Endothelial cell (in vitro differentiated cells): ENCODE results near the gene ATXN2L. TPM values are rescaled to one million over a fixed set of nuclear protein-coding genes. Genes with fewer than 3 reads are reported as not detected.
A peak's percentile ranks its signal among the peaks of the same experiment; 100 is the strongest.
"Not testable (repeated sequence)": the region's sequence is repeated elsewhere in the genome, so short reads cannot be mapped to it uniquely, and the experiment has no call there.

Experiments
- DNase-seq: peaks from one replicate; pipeline ENCODE4 v3.0.0; 2021; ENCODE audit warnings: low spot score
- H3K27ac Mint-ChIP-seq: one replicate; pipeline ENCODE4 v1.8.0; 2021; ENCODE audit warnings: mixed read lengths, inconsistent platforms; ENCODE audit not compliant: unreplicated experiment
- H3K27me3 Mint-ChIP-seq: one replicate; pipeline ENCODE4 v1.8.0; 2021; ENCODE audit warnings: mild to moderate bottlenecking, moderate library complexity, mixed read lengths, inconsistent platforms; ENCODE audit not compliant: unreplicated experiment
- H3K36me3 Mint-ChIP-seq: one replicate; pipeline ENCODE4 v1.8.0; 2021; ENCODE audit warnings: mild to moderate bottlenecking, low read depth, mixed read lengths, inconsistent platforms; ENCODE audit not compliant: unreplicated experiment
- H3K4me1 Mint-ChIP-seq: one replicate; pipeline ENCODE4 v1.8.0; 2021; ENCODE audit warnings: mild to moderate bottlenecking, mixed read lengths, inconsistent platforms; ENCODE audit not compliant: unreplicated experiment
- H3K4me3 Mint-ChIP-seq: one replicate; pipeline ENCODE4 v1.8.0; 2021; ENCODE audit warnings: mild to moderate bottlenecking, mixed read lengths, inconsistent platforms; ENCODE audit not compliant: unreplicated experiment
- H3K9me3 Mint-ChIP-seq: one replicate; pipeline ENCODE4 v1.8.0; 2021; ENCODE audit warnings: mixed read lengths, inconsistent platforms; ENCODE audit not compliant: unreplicated experiment
- CTCF ChIP-seq: fragments of 200-600 bp; sonication (generic); IDR thresholded peaks from one replicate; pipeline ENCODE4 v1.5.0; 2021; ENCODE audit warnings: antibody characterized with exemption; ENCODE audit not compliant: unreplicated experiment
- long read RNA-seq: library from polyadenylated mRNA; unstranded; transcript quantifications from one replicate; pipeline ENCODE4 v2.0.0, GENCODE V29; 2020; ENCODE audit not compliant: unreplicated experiment
- total RNA-seq: library from RNA; stranded (reverse); fragmentation: NEBNext Ultra II Directional; extraction: Animal tissue kit (Norgen Biotek cat#: 25700); gene quantifications from one replicate; pipeline ENCODE4 v1.2.1, GENCODE V29; 2021; ENCODE audit not compliant: unreplicated experiment

Gene ATXN2L
- total RNA-seq = 184 TPM
- long read RNA-seq, partial matches to known transcripts = 0 of 3 reads
- long read RNA-seq, other reads (novel, unspliced or antisense) = 3 of 3 reads

- H3K27ac Mint-ChIP-seq = peak within 1 kb of the TSS; percentile 92
- peak; percentile 90 for DNase-seq
Measured at GRCh38 chr16:28822520-28823290, at the start of gene ATXN2L. Gene ATXN2L (plus strand): TSS chr16:28822999. CDS start chr16:28823260, 261 bp downstream.

GRCh38 chr16:28781697-28782096, 41.1 kb upstream of the ATXN2L start:
- H3K4me1 Mint-ChIP-seq, H3K36me3 Mint-ChIP-seq, DNase-seq, H3K4me3 Mint-ChIP-seq, H3K27me3 Mint-ChIP-seq, H3K9me3 Mint-ChIP-seq, H3K27ac Mint-ChIP-seq: not testable (repeated sequence)

More at GRCh38 chr16:28822520-28823290, at the start of gene ATXN2L:
- H3K27me3 Mint-ChIP-seq = peaks cover 14% of the 10 kb centered on the region
- H3K36me3 Mint-ChIP-seq = peaks cover 23% of the 10 kb centered on the region
- H3K9me3 Mint-ChIP-seq = no peaks in the 10 kb centered on the region
- H3K4me1 Mint-ChIP-seq = peaks cover 10% of the 10 kb centered on the region
- TF ChIP-seq CTCF = no peak
- H3K4me3 Mint-ChIP-seq = peak within 1 kb of the TSS; percentile 98

DNA sequence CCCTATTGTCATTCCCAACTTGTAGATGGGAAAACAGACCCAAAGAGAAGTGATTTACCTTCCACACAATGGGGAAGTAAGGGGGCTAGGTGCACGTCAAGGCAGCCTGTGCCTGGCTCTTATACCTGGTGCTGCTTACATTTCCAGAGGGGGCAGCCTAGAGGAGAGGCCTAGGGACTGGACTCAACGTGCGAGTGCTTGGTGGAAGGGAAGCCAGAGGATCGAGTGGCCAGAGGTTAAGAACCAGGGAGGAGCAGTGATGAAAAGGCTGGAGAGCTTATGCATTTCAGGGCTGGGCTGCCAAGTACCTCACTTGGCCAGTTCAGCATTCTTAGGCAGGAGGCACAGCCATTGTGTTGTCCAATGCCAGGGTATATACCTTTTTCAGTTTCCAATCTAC, 40.4 kb upstream of the ATXN2L start:
- DNase-seq, H3K9me3 Mint-ChIP-seq, H3K4me3 Mint-ChIP-seq, H3K27ac Mint-ChIP-seq, H3K36me3 Mint-ChIP-seq, H3K27me3 Mint-ChIP-seq, H3K4me1 Mint-ChIP-seq: not testable (repeated sequence)

DNA sequence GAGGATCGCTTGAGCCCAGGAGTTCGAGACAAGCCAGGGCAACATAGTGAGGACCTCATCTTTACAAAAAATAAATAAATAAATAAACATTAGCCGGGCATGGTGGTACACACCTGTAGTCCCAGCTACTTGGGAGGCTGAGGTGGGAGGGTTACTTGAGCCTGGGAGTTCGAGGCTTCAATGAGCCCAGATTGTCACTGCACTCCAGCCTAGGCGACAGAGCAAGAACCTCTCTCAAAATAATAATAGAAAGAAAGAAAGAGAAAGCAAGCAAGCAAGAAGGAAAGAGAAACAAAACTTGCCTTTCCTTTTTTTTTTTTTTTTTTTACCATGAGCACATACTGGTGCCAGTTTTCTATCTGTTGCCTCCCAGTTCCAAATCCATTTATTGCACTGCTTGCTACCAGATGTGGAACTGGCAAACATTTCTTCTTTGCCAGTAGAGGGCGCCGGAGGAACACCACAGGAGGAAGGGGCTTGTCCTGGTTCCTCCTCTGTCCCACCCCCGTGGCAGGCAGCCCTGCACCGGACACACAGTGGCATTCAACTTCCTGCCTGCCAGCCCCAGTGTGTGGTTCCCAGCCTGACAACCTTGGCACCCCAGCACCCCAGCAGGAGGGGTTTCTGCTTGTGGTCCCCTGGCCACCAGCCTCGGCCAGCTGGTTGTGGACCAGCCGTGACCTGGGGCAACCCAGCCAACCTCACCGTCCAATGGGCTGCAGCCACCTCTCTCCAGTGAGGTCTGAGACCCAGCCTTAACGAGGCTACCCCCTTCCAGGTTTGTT, 20.4 kb upstream of the ATXN2L start:
- H3K4me3 Mint-ChIP-seq, H3K27me3 Mint-ChIP-seq: not testable (repeated sequence)

DNA sequence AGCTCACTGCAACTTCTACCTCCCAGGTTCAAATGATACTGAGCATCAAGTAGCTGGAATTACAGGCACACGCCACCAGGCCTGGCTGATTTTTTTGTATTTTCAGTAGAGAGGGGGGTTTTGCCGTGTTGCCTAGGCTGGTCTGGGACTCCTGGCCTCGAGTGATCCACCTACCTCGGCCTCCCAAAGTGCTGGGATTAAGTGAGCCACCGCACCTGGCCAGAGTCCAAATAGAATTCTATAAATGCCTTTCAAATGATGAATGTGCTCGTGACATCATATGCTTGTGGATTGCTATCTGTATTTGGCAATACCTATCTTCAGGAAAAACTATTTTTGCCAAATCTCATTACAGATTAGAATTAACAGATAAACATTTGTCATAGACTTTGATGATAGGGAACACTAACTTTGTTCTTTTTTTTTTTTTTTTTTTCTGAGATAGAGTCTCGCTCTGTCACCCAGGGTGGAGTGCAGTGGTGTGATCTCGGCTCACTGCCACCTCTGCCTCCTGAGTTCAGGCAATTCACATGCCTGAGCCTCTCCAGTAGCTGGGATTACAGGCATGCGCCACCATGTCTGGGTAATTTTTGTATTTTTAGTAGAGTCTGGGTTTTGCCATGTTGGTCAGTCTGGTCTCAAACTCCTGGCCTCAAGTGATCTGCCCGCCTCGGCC, 15.2 kb upstream of the ATXN2L start:
- H3K4me1 Mint-ChIP-seq, H3K9me3 Mint-ChIP-seq, H3K27me3 Mint-ChIP-seq, H3K36me3 Mint-ChIP-seq, H3K4me3 Mint-ChIP-seq, H3K27ac Mint-ChIP-seq, DNase-seq: not testable (repeated sequence)

More for the DNA sequence above, 20.4 kb upstream of the ATXN2L start:
- H3K27ac Mint-ChIP-seq, H3K9me3 Mint-ChIP-seq, H3K4me1 Mint-ChIP-seq, DNase-seq, H3K36me3 Mint-ChIP-seq: not testable (repeated sequence)

- Mint-ChIP-seq H3K27ac (no peak overlapping the region), H3K9me3 (no peaks in the 10 kb centered on the region), H3K36me3 (peaks cover 10% of the 10 kb centered on the region), H3K4me1 (peaks cover 10% of the 10 kb centered on the region), H3K4me3 (no peak overlapping the region), H3K27me3 (peaks cover 16% of the 10 kb centered on the region)
- TF ChIP-seq CTCF = no peak
- no peak for DNase-seq
Measured at GRCh38 chr16:28820016-28820415, 2.8 kb upstream of the ATXN2L start.

GRCh38 chr16:28820546-28820945, 2.3 kb upstream of the ATXN2L start:
- H3K36me3 Mint-ChIP-seq = peaks cover 10% of the 10 kb centered on the region
- not testable (repeated sequence) for H3K9me3 Mint-ChIP-seq, H3K27ac Mint-ChIP-seq, DNase-seq
- peak overlapping the region; percentile 2 for H3K4me3 Mint-ChIP-seq
- H3K4me1 Mint-ChIP-seq = peaks cover 10% of the 10 kb centered on the region
- peaks cover 16% of the 10 kb centered on the region for H3K27me3 Mint-ChIP-seq
